A549 (cell line): ENCODE measurements around the gene KLRF1. TPM values are rescaled to one million over a fixed set of nuclear protein-coding genes. Genes with fewer than 3 reads are reported as not detected.

Experiments used
- ATAC-seq, 2 experiments: fragments of 200-7000 bp in 1 of 2; fragments of >200 bp in 1 of 2; cut with Nextera tagmentation in 1 of 2; cut with Tn5 transposase in 1 of 2; 3 replicates each; pipeline versions ENCODE4 v1.8.0 to v1.9.1; 2018 to 2020; ENCODE audit warnings: mild to moderate bottlenecking in 1 of 2, moderate library complexity in 1 of 2
- CTCF ChIA-PET: fragments of 300-600 bp; sonication (Branson Sonifier 250); formaldehyde crosslinking; extraction: SDS; loops from one replicate; lab custom pipeline; 2021; ENCODE audit warnings: antibody characterized with exemption, inconsistent platforms; lab: Yijun Ruan, JAX
- POLR2A ChIA-PET: fragments of 350-600 bp; formaldehyde crosslinking; extraction: SDS; loops from one replicate; lab custom pipeline; 2021; ENCODE audit warnings: antibody characterized with exemption, inconsistent platforms; lab: Yijun Ruan, JAX
- DNase-seq, 2 experiments: peaks; one replicate each; pipeline versions ENCODE4 v3.0.0 to v3.0.0-alpha.2; 2011 to 2016; ENCODE audit warnings: low read depth in 1 of 2, low spot score in 1 of 2
- FAIRE-seq: peaks from 2 replicates; lab custom pipeline; 2011; peaks lifted over from hg19 to GRCh38; lab: Jason Lieb, UNC
- H3K27ac ChIP-seq, 2 experiments: fragments of >200 bp; sonication (Bioruptor Twin); formaldehyde crosslinking; 3 replicates each; pipeline ENCODE4 v1.5.1; 2016 to 2017
- H3K4me1 ChIP-seq: fragments of >200 bp; sonication (Bioruptor Twin); formaldehyde crosslinking; 3 replicates; pipeline ENCODE4 v1.6.1; 2016
- H3K4me2 ChIP-seq: fragments of >200 bp; sonication (Bioruptor Twin); formaldehyde crosslinking; 3 replicates; pipeline ENCODE4 v1.6.1; 2016
- H3K4me3 ChIP-seq: fragments of >200 bp; sonication (Bioruptor Twin); formaldehyde crosslinking; 3 replicates; pipeline ENCODE4 v1.5.1; 2016
- H3K9me3 ChIP-seq: fragments of >200 bp; sonication (Bioruptor Twin); formaldehyde crosslinking; 3 replicates; pipeline ENCODE4 v1.6.1; 2016
- CBX2 ChIP-seq: fragments of 200-600 bp; sonication (generic); IDR thresholded peaks from 2 replicates; pipeline ENCODE4 v1.6.1; 2016; ENCODE audit warnings: low read depth, mild to moderate bottlenecking, borderline replicate concordance
- CEBPB ChIP-seq, 2 experiments: fragments of >200 bp in 1 of 2; sonication (Bioruptor Twin) in 1 of 2; formaldehyde crosslinking in 1 of 2; IDR thresholded peaks; 2 replicates each; pipeline ENCODE4 v1.6.1; 2012 to 2016
- ELK1 ChIP-seq: fragments of 150-350 bp; IDR thresholded peaks from 2 replicates; pipeline ENCODE4 v1.6.1; 2014; ENCODE audit warnings: low read depth, mild to moderate bottlenecking, low read length
- FOSB ChIP-seq: fragments of 250-450 bp; sonication (Bioruptor Pico); IDR thresholded peaks from 2 replicates; pipeline ENCODE4 v1.5.0; 2020; ENCODE audit warnings: mild to moderate bottlenecking, moderate library complexity
- FOXS1 ChIP-seq: fragments of 250-450 bp; sonication (Bioruptor Pico); IDR thresholded peaks from 2 replicates; pipeline ENCODE4 v1.5.0; 2020; ENCODE audit warnings: mild to moderate bottlenecking, moderate library complexity
- HDAC2 ChIP-seq: fragments of 200-600 bp; sonication (generic); IDR thresholded peaks from 2 replicates; pipeline ENCODE4 v1.6.1; 2016
- HOXA7 ChIP-seq: fragments of 250-450 bp; sonication (Bioruptor Pico); IDR thresholded peaks from 2 replicates; pipeline ENCODE4 v1.5.0; 2020; ENCODE audit warnings: mild to moderate bottlenecking, moderate library complexity
- HOXB13 ChIP-seq: fragments of 250-450 bp; sonication (Bioruptor Pico); IDR thresholded peaks from 2 replicates; pipeline ENCODE4 v1.5.0; 2020; ENCODE audit warnings: low read depth, mild to moderate bottlenecking, moderate library complexity
- KDM5A ChIP-seq: fragments of 200-600 bp; sonication (generic); IDR thresholded peaks from 2 replicates; pipeline ENCODE4 v1.6.1; 2016; ENCODE audit warnings: antibody characterized with exemption, mild to moderate bottlenecking
- MAFK ChIP-seq: fragments of 450-650 bp; IDR thresholded peaks from 2 replicates; pipeline ENCODE4 v1.6.1; 2014; ENCODE audit not compliant: partially characterized antibody
- PHF8 ChIP-seq: fragments of 200-600 bp; sonication (generic); IDR thresholded peaks from 2 replicates; pipeline ENCODE4 v1.6.1; 2016; ENCODE audit warnings: low read depth, mild to moderate bottlenecking, antibody characterized with exemption, moderate library complexity, borderline replicate concordance
- POLR2A ChIP-seq: IDR thresholded peaks from 2 replicates; pipeline ENCODE4 v1.6.1; 2012; ENCODE audit warnings: mild to moderate bottlenecking, low read length
- RFX5 ChIP-seq: fragments of 450-650 bp; IDR thresholded peaks from 2 replicates; pipeline ENCODE4 v1.7.1; 2014; ENCODE audit warnings: antibody characterized with exemption, mild to moderate bottlenecking, moderate library complexity
- WGBS: methylation state at CpG from one replicate; pipeline ENCODE4 v1.1.6; 2017; ENCODE audit errors: missing lambda C conversion rate; 5-methylcytosine and 5-hydroxymethylcytosine counted together
- polyA plus RNA-seq, 4 experiments: library from polyadenylated mRNA; depleted of rRNA in 3 of 4; stranded (reverse); fragments of >200 nt; fragmentation: RNase III in 1 of 4; extraction: RNeasy Plus Mini Kit Qiagen cat#74134 plus additional on column Dnase treatment in 1 of 4; gene quantifications; 2 replicates in 3 of 4; 3 replicates in 1 of 4; pipeline ENCODE4 v1.2.3, GENCODE V29; 2011 to 2017

KLRF1 gene
- polyA plus RNA-seq, 2 of the 4 experiments (the other 2 are of a cell fraction) = not detected

GRCh38 chr12:9888665-9889273, 61.5 kb downstream of the KLRF1 start:
- Histone ChIP-seq H3K9me3 (no peaks in the 10 kb centered on the region), H3K4me2 (no peak overlapping the region), H3K27ac (no peak overlapping the region), H3K4me1 (no peaks in the 10 kb centered on the region)
- ChIA-PET CTCF (no interaction called here), POLR2A (no interaction called here)
- FAIRE-seq = no peak
- ATAC-seq = no peak
- no peak for DNase-seq
- 47% methylated on average over 4 of the region's 4 CpGs for WGBS
- TF ChIP-seq PHF8 (no peak), HOXB13 (no peak), MAFK (no peak), KDM5A (no peak), CBX2 (no peak), POLR2A (no peak), HOXA7 (no peak), CEBPB (IDR thresholded peaks at IDR 0.05) (no peak), HDAC2 (no peak), ELK1 (no peak), RFX5 (no peak), FOXS1 (CRISPR knock-in tag) (no peak), FOSB (CRISPR knock-in tag) (no peak)
- TF ChIP-seq, all 56 proteins: peak for 0
- no peak overlapping the region for H3K4me3 ChIP-seq

Other genes with a start within 250 kb of the KLRF1 start
- gene KLRB1, start 219.6 kb upstream of the KLRF1 start, polyA plus RNA-seq (2011; rRNA removed) = not detected in 2 replicates
- not detected in 3 replicates for gene KLRB1, start 219.6 kb upstream of the KLRF1 start, polyA plus RNA-seq (2017; fragmentation: RNase III; extraction: RNeasy Plus Mini Kit Qiagen cat#74134 plus additional on column Dnase treatment)
- 3.3 and 4.0 TPM in 2 replicates for gene CLEC2D, start 157.8 kb upstream of the KLRF1 start, polyA plus RNA-seq (2011; rRNA removed)
- 1.1 to 1.4 TPM (median 1.3 TPM) in 3 replicates for gene CLEC2D, start 157.8 kb upstream of the KLRF1 start, polyA plus RNA-seq (2017; fragmentation: RNase III; extraction: RNeasy Plus Mini Kit Qiagen cat#74134 plus additional on column Dnase treatment)
- not detected in 2 replicates for gene CLECL1, start 94.4 kb upstream of the KLRF1 start, polyA plus RNA-seq (2011; rRNA removed)
- not detected in 3 replicates for gene CLECL1, start 94.4 kb upstream of the KLRF1 start, polyA plus RNA-seq (2017; fragmentation: RNase III; extraction: RNeasy Plus Mini Kit Qiagen cat#74134 plus additional on column Dnase treatment)
- gene CD69, start 66.6 kb upstream of the KLRF1 start, polyA plus RNA-seq (2011; rRNA removed) = not detected in 2 replicates
- not detected in 3 replicates for gene CD69, start 66.6 kb upstream of the KLRF1 start, polyA plus RNA-seq (2017; fragmentation: RNase III; extraction: RNeasy Plus Mini Kit Qiagen cat#74134 plus additional on column Dnase treatment)
- 2.1 and 2.2 TPM in 2 replicates for gene CLEC2B, start 41.9 kb downstream of the KLRF1 start, polyA plus RNA-seq (2011; rRNA removed)
- gene CLEC2B, start 41.9 kb downstream of the KLRF1 start, polyA plus RNA-seq (2017; fragmentation: RNase III; extraction: RNeasy Plus Mini Kit Qiagen cat#74134 plus additional on column Dnase treatment) = 0.17 to 0.55 TPM (median 0.30 TPM) in 3 replicates
- not detected in 2 replicates for gene KLRF2, start 54.0 kb downstream of the KLRF1 start, polyA plus RNA-seq (2011; rRNA removed)
- gene KLRF2, start 54.0 kb downstream of the KLRF1 start, polyA plus RNA-seq (2017; fragmentation: RNase III; extraction: RNeasy Plus Mini Kit Qiagen cat#74134 plus additional on column Dnase treatment) = not detected in 3 replicates
- gene CLEC2A, start 104.9 kb downstream of the KLRF1 start, polyA plus RNA-seq (2011; rRNA removed) = not detected in 2 replicates
- gene CLEC2A, start 104.9 kb downstream of the KLRF1 start, polyA plus RNA-seq (2017; fragmentation: RNase III; extraction: RNeasy Plus Mini Kit Qiagen cat#74134 plus additional on column Dnase treatment) = not detected in 3 replicates
- not detected in 2 replicates for gene CLEC12A, start 143.9 kb downstream of the KLRF1 start, polyA plus RNA-seq (2011; rRNA removed)
- not detected in 3 replicates for gene CLEC12A, start 143.9 kb downstream of the KLRF1 start, polyA plus RNA-seq (2017; fragmentation: RNase III; extraction: RNeasy Plus Mini Kit Qiagen cat#74134 plus additional on column Dnase treatment)
- not detected in 2 replicates for gene CLEC1B, start 171.6 kb downstream of the KLRF1 start, polyA plus RNA-seq (2011; rRNA removed)
- not detected in 3 replicates for gene CLEC1B, start 171.6 kb downstream of the KLRF1 start, polyA plus RNA-seq (2017; fragmentation: RNase III; extraction: RNeasy Plus Mini Kit Qiagen cat#74134 plus additional on column Dnase treatment)
- not detected in 2 replicates for gene CLEC12B, start 183.1 kb downstream of the KLRF1 start, polyA plus RNA-seq (2011; rRNA removed)
- not detected in 3 replicates for gene CLEC12B, start 183.1 kb downstream of the KLRF1 start, polyA plus RNA-seq (2017; fragmentation: RNase III; extraction: RNeasy Plus Mini Kit Qiagen cat#74134 plus additional on column Dnase treatment)
- gene CLEC9A, start 203.2 kb downstream of the KLRF1 start, polyA plus RNA-seq (2011; rRNA removed) = not detected in 2 replicates
- gene CLEC9A, start 203.2 kb downstream of the KLRF1 start, polyA plus RNA-seq (2017; fragmentation: RNase III; extraction: RNeasy Plus Mini Kit Qiagen cat#74134 plus additional on column Dnase treatment) = not detected in 3 replicates